HG03571 (cell line): ENCODE measurements around the gene DNAH9.
"Not testable (repeated sequence)": the region's sequence is repeated elsewhere in the genome, so short reads cannot be mapped to it uniquely, and the experiment has no call there.

Source experiments
- ATAC-seq: cut with Tn5 transposase; IDR thresholded peaks from one replicate; pipeline ENCODE4 v1.9.1; 2021; ENCODE audit not compliant: unreplicated experiment

The DNAH9 gene

GRCh38 chr17:11901931-11902330 lies 303.7 kb downstream of the DNAH9 start:
- no peak for ATAC-seq

- ATAC-seq, result no peak
Observed at GRCh38 chr17:11908711-11909146, 310.5 kb downstream of the DNAH9 start.

GRCh38 chr17:11909348-11909747 lies 311.1 kb downstream of the DNAH9 start:
- no peak for ATAC-seq

- no peak for ATAC-seq
Observed at GRCh38 chr17:11916091-11916490, 317.8 kb downstream of the DNAH9 start.

- no peak for ATAC-seq
Observed at GRCh38 chr17:11917415-11917814, 319.1 kb downstream of the DNAH9 start.

GRCh38 chr17:11921296-11921695 lies 323.0 kb downstream of the DNAH9 start:
- no peak for ATAC-seq

GRCh38 chr17:11922638-11923037 lies 324.4 kb downstream of the DNAH9 start:
- no peak for ATAC-seq

GRCh38 chr17:11924076-11924475 lies 325.8 kb downstream of the DNAH9 start:
- no peak for ATAC-seq

- no peak for ATAC-seq
Observed at GRCh38 chr17:11925262-11926021, 327.2 kb downstream of the DNAH9 start.

- no peak for ATAC-seq
Observed at GRCh38 chr17:11928436-11928835, 330.2 kb downstream of the DNAH9 start.

- ATAC-seq, result no peak
Observed at GRCh38 chr17:11932337-11932898, 334.1 kb downstream of the DNAH9 start.

GRCh38 chr17:11935734-11936406 lies 337.6 kb downstream of the DNAH9 start:
- no peak for ATAC-seq

- no peak for ATAC-seq
Observed at GRCh38 chr17:11940904-11941303, 342.6 kb downstream of the DNAH9 start.

GRCh38 chr17:11943086-11943485 lies 344.8 kb downstream of the DNAH9 start:
- not testable (repeated sequence) for ATAC-seq

- ATAC-seq, result no peak
Observed at GRCh38 chr17:11943759-11944347, 345.6 kb downstream of the DNAH9 start.

GRCh38 chr17:11944587-11944986 lies 346.3 kb downstream of the DNAH9 start:
- ATAC-seq, result no peak

GRCh38 chr17:11948789-11949188 lies 350.5 kb downstream of the DNAH9 start:
- no peak for ATAC-seq

- not testable (repeated sequence) for ATAC-seq
Observed at GRCh38 chr17:11949571-11949970, 351.3 kb downstream of the DNAH9 start.

- ATAC-seq, result no peak
Observed at GRCh38 chr17:11950771-11951519, 352.7 kb downstream of the DNAH9 start.

GRCh38 chr17:11952610-11953009 lies 354.3 kb downstream of the DNAH9 start:
- no peak for ATAC-seq

- no peak for ATAC-seq
Observed at GRCh38 chr17:11953924-11954323, 355.7 kb downstream of the DNAH9 start.
